ENCODE data around the gene CIDEC. TPM values are rescaled to one million over a fixed set of nuclear protein-coding genes. Genes with fewer than 3 reads are reported as not detected.

CIDEC gene
- total and polyA plus RNA-seq, 9 of the 15 experiments (the other 6 are each of a cell fraction or from before 2014, with no cell fraction given) = not detected

GRCh38 chr3:9890249-9891071 lies 10.4 kb upstream of the CIDEC start, which contains the start of gene JAGN1 (continued):
- TF ChIP-seq ZNF707 (CRISPR knock-in tag; conservative IDR thresholded peaks at IDR 0.05) = no peak
- TF ChIP-seq NELFE (IDR thresholded peaks at IDR 0.05; ENCODE audit: insufficient read depth, insufficient read length) = no peak
- TF ChIP-seq SAP30 (IDR thresholded peaks at IDR 0.05; ENCODE audit: borderline replicate concordance, insufficient read depth, low read depth, low read length, poor library complexity, severe bottlenecking) = peak; percentile 87
- peak; percentile 97 for TF ChIP-seq POLR2G (IDR thresholded peaks at IDR 0.05; ENCODE audit: low read depth, low read length)
- TF ChIP-seq, protein P1, sequence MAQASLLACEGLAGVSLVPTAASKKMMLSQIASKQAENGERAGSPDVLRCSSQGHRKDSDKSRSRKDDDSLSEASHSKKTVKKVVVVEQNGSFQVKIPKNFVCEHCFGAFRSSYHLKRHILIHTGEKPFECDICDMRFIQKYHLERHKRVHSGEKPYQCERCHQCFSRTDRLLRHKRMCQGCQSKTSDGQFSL (CRISPR knock-in tag; IDR thresholded peaks at IDR 0.05) = no peak
- TF ChIP-seq, protein P1 (tag; IDR thresholded peaks at IDR 0.05) = no peak; a peak in 1 of 4 replicates
- no peak for TF ChIP-seq KLF10 (CRISPR knock-in tag; IDR thresholded peaks at IDR 0.05)
- peak in 1 of 2 experiments; percentile 91; a peak in 2 of 4 replicates for TF ChIP-seq HDAC1 (IDR thresholded peaks at IDR 0.05)
- TF ChIP-seq POLR2AphosphoS5 (IDR thresholded peaks at IDR 0.05; ENCODE audit: control insufficient read depth, insufficient read depth, low read depth, low read length) = peak; percentile 94
- no peak for TF ChIP-seq NFATC3 (IDR thresholded peaks at IDR 0.05)
- no peak for TF ChIP-seq HSF4 (CRISPR knock-in tag; IDR thresholded peaks at IDR 0.05; ENCODE audit: borderline replicate concordance)
- no peak for TF ChIP-seq HOXB6 (CRISPR knock-in tag; IDR thresholded peaks at IDR 0.05; ENCODE audit: borderline replicate concordance)
- TF ChIP-seq ZNF76 (CRISPR knock-in tag; IDR thresholded peaks at IDR 0.05; ENCODE audit: borderline replicate concordance) = peak; percentile 80; the same call in 1 of the 2 replicates
- TF ChIP-seq TEAD2 (tag; IDR thresholded peaks at IDR 0.05) = no peak
- no peak for TF ChIP-seq SMARCA5 (IDR thresholded peaks at IDR 0.05)
- TF ChIP-seq ZNF280A (IDR thresholded peaks at IDR 0.05; ENCODE audit: low read depth, partially characterized antibody) = no peak
- TF ChIP-seq CTCF (IDR thresholded peaks at IDR 0.05 in 2 of 3, conservative IDR thresholded peaks at IDR 0.05 in 1 of 3; ENCODE audit: insufficient read depth in 2 of 3, low read depth in 1 of 3, low read length in 3 of 3) = peak; percentile 6 to 28 (median 19); a peak in 1 of 6 replicates
- TF ChIP-seq SPI1 (IDR thresholded peaks at IDR 0.05; ENCODE audit: borderline replicate concordance, low read depth, low read length) = no peak
- 0 out of 2 replicates have a peak, but pooled peaks have one; percentile 2 for TF ChIP-seq SMC3 (conservative IDR thresholded peaks at IDR 0.05; ENCODE audit: insufficient read depth, low read depth, low read length)
- TF ChIP-seq RBM22 (IDR thresholded peaks at IDR 0.05; ENCODE audit: low read depth, low read length, poor library complexity, severe bottlenecking) = no peak
- TF ChIP-seq ZNF584 (CRISPR knock-in tag; IDR thresholded peaks at IDR 0.05; ENCODE audit: low read depth) = no peak
- TF ChIP-seq ZNF165 (CRISPR knock-in tag; IDR thresholded peaks at IDR 0.05; ENCODE audit: borderline replicate concordance) = no peak
- TF ChIP-seq, protein P2, sequence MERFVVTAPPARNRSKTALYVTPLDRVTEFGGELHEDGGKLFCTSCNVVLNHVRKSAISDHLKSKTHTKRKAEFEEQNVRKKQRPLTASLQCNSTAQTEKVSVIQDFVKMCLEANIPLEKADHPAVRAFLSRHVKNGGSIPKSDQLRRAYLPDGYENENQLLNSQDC (CRISPR knock-in tag; IDR thresholded peaks at IDR 0.05) = 0 out of 2 replicates have a peak, but pooled peaks have one; percentile 21
